OCI-LY1 (cell line): ENCODE results near the gene PPCDC.
A peak's percentile ranks its signal among the peaks of the same experiment; 100 is the strongest.

ENCODE experiments used
- H2AFZ ChIP-seq: fragments of 200-600 bp; sonication (generic), shearing (Covaris generic); 2 replicates; pipeline ENCODE4 v1.6.0; 2014; ENCODE audit warnings: antibody characterized with exemption, mild to moderate bottlenecking, low read length
- H3F3A ChIP-seq: fragments of 200-600 bp; sonication (generic), shearing (Covaris generic); 2 replicates; pipeline ENCODE4 v1.6.0; 2014; ENCODE audit warnings: mild to moderate bottlenecking, antibody characterized with exemption, low read length, moderate library complexity; ENCODE audit not compliant: insufficient read depth
- H3K27ac ChIP-seq: fragments of 200-600 bp; sonication (generic); 2 replicates; pipeline ENCODE4 v1.5.1; 2014; ENCODE audit warnings: low read length, mixed run types, mild to moderate bottlenecking, low read depth; ENCODE audit not compliant: poor library complexity, severe bottlenecking
- H3K27me3 ChIP-seq: fragments of 200-600 bp; sonication (generic); 2 replicates; pipeline ENCODE4 v1.6.0; 2014; ENCODE audit warnings: antibody characterized with exemption, mild to moderate bottlenecking, low read length, moderate library complexity; ENCODE audit not compliant: insufficient read depth
- H3K36me3 ChIP-seq: fragments of 200-600 bp; sonication (generic); 2 replicates; pipeline ENCODE4 v1.6.1; 2014; ENCODE audit warnings: mild to moderate bottlenecking, antibody characterized with exemption, low read length, moderate library complexity, mixed read lengths; ENCODE audit not compliant: insufficient read depth
- H3K4me1 ChIP-seq: fragments of 200-600 bp; sonication (generic); 2 replicates; pipeline ENCODE4 v1.5.1; 2014; ENCODE audit warnings: mild to moderate bottlenecking, low read length, moderate library complexity; ENCODE audit not compliant: insufficient read depth, severe bottlenecking
- H3K4me2 ChIP-seq: fragments of 200-600 bp; sonication (generic), shearing (Covaris generic); 2 replicates; pipeline ENCODE4 v1.6.1; 2014; ENCODE audit warnings: low read length
- H3K4me3 ChIP-seq: fragments of 200-600 bp; sonication (generic); 2 replicates; pipeline ENCODE4 v1.5.1; 2014; ENCODE audit warnings: low read length, low read depth, mild to moderate bottlenecking, mixed read lengths; ENCODE audit not compliant: poor library complexity, severe bottlenecking
- H3K79me2 ChIP-seq: fragments of 200-600 bp; shearing (Covaris generic); 2 replicates; pipeline ENCODE4 v1.6.1; 2016; ENCODE audit warnings: mixed run types, low read length, mixed read lengths; ENCODE audit not compliant: insufficient read depth
- H3K9ac ChIP-seq: fragments of 200-600 bp; sonication (generic), shearing (Covaris generic); 2 replicates; pipeline ENCODE4 v1.6.1; 2014; ENCODE audit warnings: mild to moderate bottlenecking, low read length, mixed read lengths
- H3K9me2 ChIP-seq: fragments of 200-600 bp; sonication (generic), shearing (Covaris generic); 2 replicates; pipeline ENCODE4 v1.6.1; 2014; ENCODE audit warnings: low read depth, mild to moderate bottlenecking, low read length, mixed read lengths
- H3K9me3 ChIP-seq: fragments of 200-600 bp; shearing (Covaris generic); 2 replicates; pipeline ENCODE4 v1.6.1; 2014; ENCODE audit warnings: low read length, mixed read lengths
- H4K20me1 ChIP-seq: fragments of 200-600 bp; sonication (generic), shearing (Covaris generic); 2 replicates; pipeline ENCODE4 v1.6.0; 2016; ENCODE audit warnings: mild to moderate bottlenecking, low read length; ENCODE audit not compliant: insufficient read depth
- EZH2 ChIP-seq: fragments of 200-600 bp; sonication (generic), shearing (Covaris generic); IDR thresholded peaks from 2 replicates; pipeline ENCODE4 v1.8.0; 2017; ENCODE audit warnings: borderline replicate concordance, mixed run types, mild to moderate bottlenecking, antibody characterized with exemption, low read length, moderate library complexity, mixed read lengths
- TF ChIP-seq, protein P1 (sequence below): fragments of 200-600 bp; sonication (generic), shearing (Covaris generic); IDR thresholded peaks from 2 replicates; pipeline ENCODE4 v1.5.1; 2017; ENCODE audit warnings: mild to moderate bottlenecking, antibody characterized with exemption, low read length, moderate library complexity, mixed read lengths

Gene PPCDC

DNA sequence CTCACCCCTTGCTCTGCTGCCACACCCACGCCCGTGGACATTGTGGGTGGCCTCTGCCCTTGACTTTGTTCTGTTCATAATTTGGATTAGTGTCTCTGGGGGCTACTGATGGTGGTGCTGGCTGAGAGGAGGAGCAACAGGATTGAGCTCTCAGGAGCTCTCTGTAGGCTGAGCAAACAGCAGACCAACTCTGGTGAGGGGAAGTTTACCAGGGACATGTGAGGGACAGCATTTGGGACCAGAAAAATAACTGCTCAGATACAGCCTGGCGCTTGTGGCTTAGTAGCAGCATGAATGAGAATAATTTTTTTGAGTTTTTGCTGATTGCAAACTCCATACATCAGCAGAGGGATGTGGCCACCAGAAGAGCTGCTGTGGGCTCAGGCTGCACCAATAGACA is 14.8 kb downstream of the PPCDC start:
- H3K4me1 ChIP-seq, result peaks cover 14% of the 10 kb centered on the region
- H4K20me1 ChIP-seq, result no peaks in the 10 kb centered on the region
- no peak overlapping the region for H3K4me2 ChIP-seq
- H3K27me3 ChIP-seq, result no peaks in the 10 kb centered on the region
- TF ChIP-seq, protein P1, sequence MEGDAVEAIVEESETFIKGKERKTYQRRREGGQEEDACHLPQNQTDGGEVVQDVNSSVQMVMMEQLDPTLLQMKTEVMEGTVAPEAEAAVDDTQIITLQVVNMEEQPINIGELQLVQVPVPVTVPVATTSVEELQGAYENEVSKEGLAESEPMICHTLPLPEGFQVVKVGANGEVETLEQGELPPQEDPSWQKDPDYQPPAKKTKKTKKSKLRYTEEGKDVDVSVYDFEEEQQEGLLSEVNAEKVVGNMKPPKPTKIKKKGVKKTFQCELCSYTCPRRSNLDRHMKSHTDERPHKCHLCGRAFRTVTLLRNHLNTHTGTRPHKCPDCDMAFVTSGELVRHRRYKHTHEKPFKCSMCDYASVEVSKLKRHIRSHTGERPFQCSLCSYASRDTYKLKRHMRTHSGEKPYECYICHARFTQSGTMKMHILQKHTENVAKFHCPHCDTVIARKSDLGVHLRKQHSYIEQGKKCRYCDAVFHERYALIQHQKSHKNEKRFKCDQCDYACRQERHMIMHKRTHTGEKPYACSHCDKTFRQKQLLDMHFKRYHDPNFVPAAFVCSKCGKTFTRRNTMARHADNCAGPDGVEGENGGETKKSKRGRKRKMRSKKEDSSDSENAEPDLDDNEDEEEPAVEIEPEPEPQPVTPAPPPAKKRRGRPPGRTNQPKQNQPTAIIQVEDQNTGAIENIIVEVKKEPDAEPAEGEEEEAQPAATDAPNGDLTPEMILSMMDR, result no peak
- no peak for TF ChIP-seq EZH2
- no peaks in the 10 kb centered on the region for H3K9me2 ChIP-seq
- no peaks in the 10 kb centered on the region for H3F3A ChIP-seq
- H3K9ac ChIP-seq, result no peak overlapping the region
- no peak overlapping the region for H2AFZ ChIP-seq
- H3K36me3 ChIP-seq, result peaks cover 36% of the 10 kb centered on the region
- H3K9me3 ChIP-seq, result no peaks in the 10 kb centered on the region
- H3K4me3 ChIP-seq, result no peak overlapping the region
- H3K79me2 ChIP-seq, result no peaks in the 10 kb centered on the region
- H3K27ac ChIP-seq, result no peak overlapping the region

DNA sequence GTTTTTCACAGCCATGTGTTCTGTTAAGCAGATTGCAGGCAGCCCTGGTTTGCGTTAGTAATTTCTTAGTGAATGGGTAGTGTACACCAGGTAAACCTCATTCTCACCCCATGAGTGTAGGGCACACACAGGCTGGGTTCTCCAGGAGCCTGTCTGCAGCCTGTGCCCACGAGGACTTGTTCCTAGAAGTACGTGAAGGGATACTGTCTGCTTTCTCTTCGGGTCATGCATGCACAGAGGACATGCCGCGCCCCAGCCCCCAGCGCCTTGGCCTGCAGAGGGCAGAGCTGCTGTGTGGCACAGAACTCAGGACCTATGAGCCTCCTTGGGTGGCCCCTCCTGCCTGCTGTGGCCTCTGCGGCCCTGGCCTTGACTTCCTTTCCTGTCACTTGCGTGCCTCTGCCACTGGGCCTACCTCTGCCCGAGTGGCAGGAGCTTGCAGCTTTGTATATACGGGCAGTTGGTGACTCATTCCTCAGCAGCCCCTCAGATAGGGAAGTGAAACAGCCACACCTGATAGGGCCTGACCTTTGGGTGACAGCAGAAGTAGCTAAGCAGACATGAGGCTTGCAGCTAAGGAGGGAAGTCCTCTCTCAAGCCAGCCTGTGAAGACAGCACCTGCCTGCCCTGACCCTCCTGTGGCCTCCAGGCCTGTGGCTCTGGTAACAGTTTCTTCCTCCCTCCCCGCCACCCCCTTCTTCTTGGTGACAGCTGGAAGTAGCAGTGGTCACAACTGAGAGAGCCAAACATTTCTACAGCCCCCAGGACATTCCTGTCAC is 19.5 kb downstream of the PPCDC start:
- H3K9me3 ChIP-seq, result no peaks in the 10 kb centered on the region
- no peaks in the 10 kb centered on the region for H3F3A ChIP-seq
- peak overlapping the region; percentile 46; the same call in 1 of the 2 replicates for H3K4me2 ChIP-seq
- H2AFZ ChIP-seq, result no peak overlapping the region
- TF ChIP-seq, protein P1, result peak; percentile 65; the same call in 1 of the 2 replicates
- TF ChIP-seq EZH2, result no peak
- no peaks in the 10 kb centered on the region for H3K9me2 ChIP-seq
- no peaks in the 10 kb centered on the region for H4K20me1 ChIP-seq
- no peaks in the 10 kb centered on the region for H3K79me2 ChIP-seq
- H3K27ac ChIP-seq, result peak overlapping the region; percentile 76
- H3K4me3 ChIP-seq, result no peak overlapping the region
- H3K27me3 ChIP-seq, result no peaks in the 10 kb centered on the region
- H3K4me1 ChIP-seq, result peaks cover 36% of the 10 kb centered on the region
- peaks cover 45% of the 10 kb centered on the region for H3K36me3 ChIP-seq
- no peak overlapping the region; the same call in 1 of the 2 replicates for H3K9ac ChIP-seq

DNA sequence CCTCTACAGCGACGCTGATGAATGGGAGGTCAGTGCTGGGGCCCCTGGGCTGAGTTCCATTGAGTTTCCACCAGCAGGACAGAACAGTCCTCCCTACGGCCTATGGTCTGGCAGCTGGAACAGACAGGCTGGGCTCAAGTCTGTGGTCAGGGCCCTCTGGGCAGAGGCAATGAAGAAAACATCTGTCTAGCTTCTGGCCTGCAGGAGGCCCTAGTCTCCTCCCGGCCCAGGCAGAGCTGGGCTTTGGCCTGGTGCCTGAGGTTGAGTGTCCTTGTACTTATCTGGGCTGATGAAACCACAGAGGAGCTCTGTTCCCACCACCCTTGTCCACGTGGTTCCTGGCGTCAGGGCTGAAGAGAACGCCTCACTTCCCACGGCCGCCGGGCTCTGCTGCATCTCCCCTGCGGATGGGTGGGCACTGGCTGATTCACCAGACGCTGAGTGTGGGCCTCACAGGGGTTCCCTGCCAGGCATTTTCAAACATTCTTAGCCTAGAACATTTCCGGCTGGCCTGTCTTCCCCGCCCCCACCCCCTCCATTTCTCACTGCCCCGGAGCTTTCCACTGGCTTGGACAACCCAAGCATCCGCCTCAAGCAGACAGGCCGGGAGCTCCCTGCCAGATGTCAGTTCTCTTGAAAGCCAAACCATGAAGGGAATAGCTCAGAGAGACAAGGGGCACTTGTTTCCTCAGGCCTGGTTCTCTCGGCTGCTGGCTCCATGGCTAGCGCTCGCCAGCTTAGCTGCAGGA is 20.3 kb downstream of the PPCDC start:
- peak overlapping the region; percentile 76 for H3K27ac ChIP-seq
- peaks cover 36% of the 10 kb centered on the region for H3K4me1 ChIP-seq
- no peaks in the 10 kb centered on the region for H3F3A ChIP-seq
- H3K9me2 ChIP-seq, result no peaks in the 10 kb centered on the region
- TF ChIP-seq, protein P1, result no peak
- no peak for TF ChIP-seq EZH2
- H3K4me2 ChIP-seq, result peak overlapping the region; percentile 46; the same call in 1 of the 2 replicates
- no peaks in the 10 kb centered on the region for H3K27me3 ChIP-seq
- H2AFZ ChIP-seq, result no peak overlapping the region
- no peaks in the 10 kb centered on the region for H4K20me1 ChIP-seq
- H3K36me3 ChIP-seq, result peaks cover 52% of the 10 kb centered on the region
- no peaks in the 10 kb centered on the region for H3K9me3 ChIP-seq
- no peak overlapping the region for H3K4me3 ChIP-seq
- H3K9ac ChIP-seq, result no peak overlapping the region; the same call in 1 of the 2 replicates
- H3K79me2 ChIP-seq, result no peaks in the 10 kb centered on the region
